Left ventricle myocardium inferior (tissue), 1 donor: Measurements from ENCODE around the gene TUBB6. TPM values are rescaled to one million over a fixed set of nuclear protein-coding genes. Genes with fewer than 3 reads are reported as not detected.

Source experiments
- DNase-seq: peaks from one replicate; pipeline ENCODE4 v3.0.0-alpha.2; 2020
- H3K27ac ChIP-seq: fragments of 200-600 bp; replicated peaks from 2 replicates; pipeline ENCODE4 v1.8.0; 2021
- H3K27me3 ChIP-seq: fragments of 200-600 bp; 2 replicates; pipeline ENCODE4 v1.8.0; 2021; ENCODE audit warnings: low read depth
- H3K36me3 ChIP-seq: fragments of 200-600 bp; 2 replicates; pipeline ENCODE4 v1.8.0; 2021
- H3K4me1 ChIP-seq: fragments of 200-600 bp; 2 replicates; pipeline ENCODE4 v1.8.0; 2021
- H3K4me3 ChIP-seq: fragments of 200-600 bp; 2 replicates; pipeline ENCODE4 v1.8.0; 2021; ENCODE audit warnings: mild to moderate bottlenecking, moderate library complexity
- H3K9me3 ChIP-seq: fragments of 200-600 bp; replicated peaks from 2 replicates; pipeline ENCODE4 v1.8.0; 2021
- intact Hi-C: fragments of 100-400 bp; cut with micrococcal nuclease; formaldehyde crosslinking; loops from one replicate; pipeline ENCODE4 v1.11.0; 2022
- total RNA-seq: library from RNA; stranded (reverse); fragmentation: NEBNext Ultra II Directional; extraction: Animal tissue kit (Norgen Biotek cat#: 25700); gene quantifications from one replicate; pipeline ENCODE4 v1.2.1, GENCODE V29; 2021
- TF ChIP-seq, protein P1 (sequence below): fragments of 200-600 bp; IDR thresholded peaks from 2 replicates; pipeline ENCODE4 v1.8.0; 2021; ENCODE audit warnings: antibody characterized with exemption, mild to moderate bottlenecking, borderline replicate concordance
- donor health status: DM: no; HTN: yes; CAD: no; lungs with severe emphysema.

Gene TUBB6
- total RNA-seq, 1 donor from 2014 or later, result 81.5 TPM

DNA sequence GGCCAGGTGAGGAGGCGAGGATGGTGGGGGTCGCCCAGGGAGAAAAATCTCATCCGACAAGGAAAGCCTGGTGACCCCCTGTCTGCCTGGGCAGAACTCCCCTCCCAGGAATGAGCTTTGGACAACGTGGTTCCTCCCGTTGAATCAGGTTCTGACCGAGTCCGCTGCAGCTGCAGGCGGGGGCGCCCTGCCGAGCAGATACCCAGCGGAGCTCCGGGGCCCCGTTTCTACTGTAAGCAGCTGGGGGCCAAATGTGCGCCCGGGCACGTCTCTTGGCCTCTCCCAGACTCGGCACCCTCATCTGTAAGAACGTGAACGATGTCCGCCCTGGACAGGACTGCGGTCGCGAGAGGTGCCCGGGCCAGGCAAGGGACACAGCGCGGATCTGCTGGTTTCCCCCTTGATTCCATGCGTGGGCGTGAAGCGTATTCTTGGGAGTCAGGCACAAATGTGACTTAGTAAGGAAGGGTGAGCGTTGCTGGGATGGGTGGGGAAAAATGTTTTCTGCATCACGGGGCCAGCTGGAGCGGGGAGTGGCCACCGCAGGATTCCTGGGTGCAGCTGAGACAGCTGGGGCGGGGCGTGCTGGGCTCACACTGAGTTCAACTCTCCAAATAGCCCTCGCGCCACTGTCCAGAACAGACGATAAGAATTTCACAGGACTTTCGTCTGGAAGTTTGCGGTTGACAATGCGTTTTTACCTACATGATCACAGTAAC is 20.2 kb upstream of the TUBB6 start:
- peak; percentile 82 for DNase-seq
- TF ChIP-seq, protein P1, sequence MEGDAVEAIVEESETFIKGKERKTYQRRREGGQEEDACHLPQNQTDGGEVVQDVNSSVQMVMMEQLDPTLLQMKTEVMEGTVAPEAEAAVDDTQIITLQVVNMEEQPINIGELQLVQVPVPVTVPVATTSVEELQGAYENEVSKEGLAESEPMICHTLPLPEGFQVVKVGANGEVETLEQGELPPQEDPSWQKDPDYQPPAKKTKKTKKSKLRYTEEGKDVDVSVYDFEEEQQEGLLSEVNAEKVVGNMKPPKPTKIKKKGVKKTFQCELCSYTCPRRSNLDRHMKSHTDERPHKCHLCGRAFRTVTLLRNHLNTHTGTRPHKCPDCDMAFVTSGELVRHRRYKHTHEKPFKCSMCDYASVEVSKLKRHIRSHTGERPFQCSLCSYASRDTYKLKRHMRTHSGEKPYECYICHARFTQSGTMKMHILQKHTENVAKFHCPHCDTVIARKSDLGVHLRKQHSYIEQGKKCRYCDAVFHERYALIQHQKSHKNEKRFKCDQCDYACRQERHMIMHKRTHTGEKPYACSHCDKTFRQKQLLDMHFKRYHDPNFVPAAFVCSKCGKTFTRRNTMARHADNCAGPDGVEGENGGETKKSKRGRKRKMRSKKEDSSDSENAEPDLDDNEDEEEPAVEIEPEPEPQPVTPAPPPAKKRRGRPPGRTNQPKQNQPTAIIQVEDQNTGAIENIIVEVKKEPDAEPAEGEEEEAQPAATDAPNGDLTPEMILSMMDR, result no peak
- Histone ChIP-seq H3K4me1 (peaks cover 29% of the 10 kb centered on the region), H3K36me3 (no peaks in the 10 kb centered on the region), H3K9me3 (no peaks in the 10 kb centered on the region), H3K27ac (peak overlapping the region; percentile 75), H3K4me3 (peak overlapping the region; percentile 65), H3K27me3 (peaks cover 12% of the 10 kb centered on the region)
- intact Hi-C loops, result no loop called here

DNA sequence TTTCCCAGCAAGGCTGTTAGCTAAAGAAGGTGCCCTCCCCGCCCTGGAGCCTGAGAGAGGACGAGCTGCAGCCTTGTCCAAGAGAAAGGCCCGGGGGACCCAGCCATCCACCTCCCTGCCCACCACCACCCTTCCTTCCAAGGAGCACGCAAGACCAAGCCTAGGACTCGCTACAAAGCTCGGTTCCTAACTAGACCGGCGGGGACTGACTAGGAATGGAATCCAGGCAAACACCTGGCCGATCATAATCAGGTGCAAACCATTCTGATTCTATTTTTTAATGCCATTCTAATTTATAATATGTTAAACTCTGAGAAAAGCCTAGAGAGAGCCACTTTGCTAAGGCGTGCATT is 19.7 kb upstream of the TUBB6 start:
- peaks cover 12% of the 10 kb centered on the region for H3K27me3 ChIP-seq
- H3K9me3 ChIP-seq, result no peaks in the 10 kb centered on the region
- peaks cover 29% of the 10 kb centered on the region for H3K4me1 ChIP-seq
- intact Hi-C loops, result no loop called here
- H3K36me3 ChIP-seq, result no peaks in the 10 kb centered on the region
- H3K4me3 ChIP-seq, result peak overlapping the region; percentile 65
- TF ChIP-seq, protein P1, result no peak
- no peak for DNase-seq
- H3K27ac ChIP-seq, result peak overlapping the region; percentile 75

- Histone ChIP-seq H3K4me1 (peaks cover 24% of the 10 kb centered on the region), H3K27me3 (peaks cover 12% of the 10 kb centered on the region), H3K9me3 (no peaks in the 10 kb centered on the region), H3K27ac (no peak overlapping the region), H3K36me3 (no peaks in the 10 kb centered on the region), H3K4me3 (no peak overlapping the region)
- TF ChIP-seq, protein P1, result no peak
- no peak for DNase-seq
- intact Hi-C loops, result no loop called here
These were observed 18.0 kb upstream of the TUBB6 start for GRCh38 chr18:12290086-12290485.

- no peak overlapping the region for H3K4me3 ChIP-seq
- intact Hi-C loops, result no loop called here
- no peaks in the 10 kb centered on the region for H3K9me3 ChIP-seq
- DNase-seq, result no peak
- no peak overlapping the region for H3K27ac ChIP-seq
- H3K36me3 ChIP-seq, result no peaks in the 10 kb centered on the region
- H3K27me3 ChIP-seq, result peaks cover 12% of the 10 kb centered on the region
- TF ChIP-seq, protein P1, result no peak
- peaks cover 24% of the 10 kb centered on the region for H3K4me1 ChIP-seq
These were observed 16.9 kb upstream of the TUBB6 start for GRCh38 chr18:12291161-12291560.

- intact Hi-C loops, result no loop called here
- no peak for DNase-seq
These were observed 16.4 kb upstream of the TUBB6 start for GRCh38 chr18:12291690-12292089.

More at GRCh38 chr18:12291690-12292089, 16.4 kb upstream of the TUBB6 start:
- no peaks in the 10 kb centered on the region for H3K36me3 ChIP-seq
- H3K27me3 ChIP-seq, result peaks cover 12% of the 10 kb centered on the region
- TF ChIP-seq, protein P1, result no peak
- H3K4me1 ChIP-seq, result peaks cover 24% of the 10 kb centered on the region
- no peak overlapping the region for H3K27ac ChIP-seq
- no peaks in the 10 kb centered on the region for H3K9me3 ChIP-seq
- no peak overlapping the region for H3K4me3 ChIP-seq
